HG03039 (cell line): Measurements from ENCODE around the gene SLC39A3.

Source experiments
- ATAC-seq: cut with Tn5 transposase; IDR thresholded peaks from one replicate; pipeline ENCODE4 v1.9.1; 2021; ENCODE audit warnings: mild to moderate bottlenecking, moderate library complexity; ENCODE audit not compliant: unreplicated experiment

Gene SLC39A3

DNA sequence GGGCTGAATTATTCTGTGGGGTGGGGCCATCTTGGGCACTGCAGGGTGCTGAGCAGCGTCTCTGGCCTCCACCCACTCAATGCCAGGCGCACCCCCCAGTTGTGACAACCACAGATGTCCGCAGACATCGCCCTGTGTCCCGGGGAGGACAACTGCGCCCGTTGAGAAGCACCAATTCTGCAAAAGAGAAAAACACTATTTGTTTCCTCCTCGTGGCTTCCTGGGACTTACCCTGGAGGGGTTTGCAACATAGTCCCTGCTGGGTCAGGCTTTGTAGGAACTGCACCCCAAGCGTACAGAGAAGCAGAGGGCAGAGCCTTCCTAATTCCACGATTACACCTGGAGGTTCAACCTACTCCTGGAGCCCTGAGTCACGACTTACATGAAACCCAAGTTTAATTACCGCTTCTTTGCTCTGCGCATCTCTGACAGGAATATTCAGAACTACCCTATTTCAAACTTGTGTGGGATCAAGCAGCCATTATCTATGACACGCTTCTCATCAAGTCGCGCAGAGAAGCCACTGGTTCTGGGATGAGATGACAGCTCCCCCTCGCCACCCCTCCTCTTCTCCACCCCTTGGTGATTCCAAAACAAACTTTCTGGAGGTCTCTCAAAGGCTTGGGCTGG, 11.1 kb upstream of the SLC39A3 start:
- ATAC-seq: no peak

DNA sequence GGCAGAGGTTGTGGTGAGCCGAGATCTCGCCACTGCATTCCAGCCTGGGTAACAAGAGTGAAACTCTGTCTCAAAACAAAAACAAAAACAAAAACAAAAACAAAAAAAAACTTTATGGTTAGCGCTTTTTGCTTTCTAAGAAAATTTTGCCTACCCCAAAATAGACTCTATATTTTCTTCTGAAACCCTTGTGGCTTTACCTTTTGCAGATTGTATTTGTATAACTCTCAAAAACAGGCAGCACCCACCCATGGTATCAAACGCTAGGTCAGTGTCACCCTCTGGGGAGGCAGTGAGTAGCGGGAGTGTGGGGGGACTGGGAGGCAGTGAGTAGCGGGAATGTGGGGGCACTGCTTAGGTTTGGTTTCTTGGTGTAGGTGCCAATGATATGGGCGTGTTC, 7.5 kb upstream of the SLC39A3 start:
- no peak for ATAC-seq

DNA sequence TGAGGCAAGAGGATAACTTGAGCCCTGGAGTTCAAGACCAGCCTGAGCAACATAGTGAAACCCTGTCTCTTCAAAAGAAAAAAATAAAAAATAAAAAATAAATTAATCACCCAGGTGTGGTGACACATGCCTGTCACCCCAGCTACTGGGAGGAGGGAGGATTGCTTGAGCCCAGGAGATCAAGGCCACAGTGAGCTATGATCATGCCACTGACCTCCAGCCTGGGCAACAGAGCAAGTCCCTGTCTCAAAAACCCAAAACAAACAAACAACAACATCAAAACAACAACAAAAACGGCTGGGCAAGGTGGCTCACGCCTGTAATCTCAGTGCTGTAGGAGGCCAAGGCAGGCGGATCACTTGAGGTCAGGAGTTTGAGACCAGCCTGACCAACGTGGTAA, 4.3 kb upstream of the SLC39A3 start:
- ATAC-seq: no peak

DNA sequence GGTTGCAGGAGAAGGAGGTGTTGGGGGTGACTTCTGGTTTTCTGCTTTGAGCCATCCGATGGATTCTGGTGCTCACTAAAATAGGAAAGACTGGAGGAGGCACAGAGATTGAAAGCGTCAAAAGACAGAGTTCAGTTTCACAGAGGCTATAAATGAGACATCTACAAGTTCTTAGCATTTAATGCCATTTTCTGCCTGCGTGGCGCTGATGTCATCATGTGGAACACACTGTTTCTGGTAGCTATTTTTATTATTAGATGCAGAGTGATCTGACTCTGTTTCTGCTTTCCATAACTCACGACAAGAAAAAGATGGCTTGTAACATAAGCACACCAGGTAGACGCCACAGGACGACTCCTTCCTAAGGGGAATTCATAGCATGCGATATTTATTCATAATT, 3.3 kb upstream of the SLC39A3 start:
- ATAC-seq: no peak

DNA sequence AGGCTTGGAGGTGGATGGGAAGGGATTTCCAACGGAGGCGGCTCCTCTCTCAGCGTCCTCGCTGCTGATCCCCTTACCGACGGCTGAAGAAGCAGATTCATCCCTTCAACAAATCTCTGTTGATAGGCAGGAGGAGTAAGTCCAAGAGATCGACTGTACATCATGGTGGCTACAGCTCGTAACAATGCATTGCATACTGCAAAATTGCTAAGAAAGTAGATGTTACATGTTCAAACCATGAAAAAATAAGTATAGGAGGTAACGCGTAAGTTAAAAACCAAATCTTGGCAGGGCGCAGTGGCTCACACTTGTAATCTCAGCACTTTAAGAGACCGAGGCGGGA, 468 bp upstream of the SLC39A3 start:
- ATAC-seq: no peak

DNA sequence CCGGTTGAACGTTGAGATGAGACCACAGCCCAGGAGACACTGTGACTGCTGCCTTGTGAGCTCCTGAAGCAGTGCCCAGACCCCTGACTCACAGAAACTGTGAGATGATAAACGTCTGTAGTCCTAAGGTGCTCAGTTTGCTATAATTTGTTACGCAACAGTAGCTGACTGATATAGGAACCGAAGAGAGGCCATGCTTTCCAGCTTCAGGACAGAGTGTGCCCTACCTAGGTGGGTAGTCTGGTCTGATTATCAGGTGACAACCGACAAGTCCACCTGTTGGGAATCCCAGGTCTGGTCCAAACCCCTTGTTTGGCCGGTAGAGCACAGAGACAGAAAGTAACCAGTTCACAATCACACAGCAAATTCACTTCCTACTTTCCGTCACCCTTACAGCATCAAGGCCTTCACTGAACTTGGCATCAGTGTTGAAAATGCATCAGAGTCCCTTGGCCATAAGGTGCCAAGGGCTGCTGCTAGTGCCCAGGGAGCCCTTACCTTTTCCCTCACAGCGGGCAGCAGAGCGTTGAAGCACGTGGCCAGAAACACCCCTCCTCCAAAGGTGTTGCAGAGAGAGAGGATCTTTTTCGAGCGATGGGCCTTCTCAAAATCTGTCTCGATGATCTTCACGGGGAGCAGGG, 3.1 kb downstream of the SLC39A3 start:
- no peak for ATAC-seq

DNA sequence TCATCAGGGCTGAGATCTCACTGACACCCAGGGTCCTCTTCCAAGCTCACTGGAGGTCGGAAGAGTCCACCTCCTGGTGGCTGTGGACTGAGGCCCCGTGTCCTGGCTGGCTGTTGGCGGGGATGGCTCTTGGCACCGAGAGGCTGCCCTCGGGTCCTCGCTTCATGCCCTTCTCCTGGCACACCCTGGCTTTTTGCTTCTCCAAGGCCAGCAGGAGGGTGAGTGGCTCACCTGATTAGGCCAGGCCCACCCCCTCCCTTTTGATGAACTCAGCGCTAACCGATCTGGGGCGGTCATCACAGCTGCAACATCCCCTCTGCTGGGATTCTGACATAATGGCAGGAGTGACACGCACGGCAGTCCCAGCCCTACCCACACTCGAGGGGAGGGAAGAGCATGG, 4.4 kb downstream of the SLC39A3 start:
- ATAC-seq: no peak

DNA sequence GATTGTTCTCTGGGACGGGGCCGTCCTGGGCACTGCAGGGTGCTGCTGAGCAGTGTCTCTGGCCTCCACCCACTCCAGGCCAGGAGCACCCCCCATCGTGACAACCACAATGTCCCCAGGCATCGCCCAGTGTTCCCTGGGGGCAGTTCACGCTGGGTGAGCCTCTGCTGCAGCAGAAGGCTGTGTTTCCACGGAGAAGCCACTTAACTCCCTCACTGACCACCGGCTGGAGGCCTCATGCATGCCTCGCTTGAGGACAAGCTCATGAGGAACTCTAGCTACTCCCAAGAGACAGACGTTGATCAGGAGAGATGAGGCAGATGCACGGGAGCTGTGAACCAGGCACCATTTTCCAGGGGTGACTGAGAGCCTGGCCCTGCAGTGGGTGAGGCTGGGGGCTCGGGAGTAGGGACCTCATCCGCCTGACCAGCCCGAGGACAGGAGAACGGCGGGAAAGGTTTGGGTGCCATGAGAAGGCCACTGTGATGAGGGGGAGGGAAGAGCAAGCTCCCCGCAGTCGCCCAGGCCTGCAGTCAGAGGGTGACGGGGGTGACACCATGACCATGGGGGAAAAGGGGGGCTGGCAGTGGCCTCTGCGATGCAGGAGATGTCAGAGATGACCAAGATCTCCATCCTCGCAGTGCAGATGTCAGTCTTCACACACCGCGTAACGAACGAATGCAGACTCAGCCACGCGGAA, 5.1 kb downstream of the SLC39A3 start:
- ATAC-seq: no peak

DNA sequence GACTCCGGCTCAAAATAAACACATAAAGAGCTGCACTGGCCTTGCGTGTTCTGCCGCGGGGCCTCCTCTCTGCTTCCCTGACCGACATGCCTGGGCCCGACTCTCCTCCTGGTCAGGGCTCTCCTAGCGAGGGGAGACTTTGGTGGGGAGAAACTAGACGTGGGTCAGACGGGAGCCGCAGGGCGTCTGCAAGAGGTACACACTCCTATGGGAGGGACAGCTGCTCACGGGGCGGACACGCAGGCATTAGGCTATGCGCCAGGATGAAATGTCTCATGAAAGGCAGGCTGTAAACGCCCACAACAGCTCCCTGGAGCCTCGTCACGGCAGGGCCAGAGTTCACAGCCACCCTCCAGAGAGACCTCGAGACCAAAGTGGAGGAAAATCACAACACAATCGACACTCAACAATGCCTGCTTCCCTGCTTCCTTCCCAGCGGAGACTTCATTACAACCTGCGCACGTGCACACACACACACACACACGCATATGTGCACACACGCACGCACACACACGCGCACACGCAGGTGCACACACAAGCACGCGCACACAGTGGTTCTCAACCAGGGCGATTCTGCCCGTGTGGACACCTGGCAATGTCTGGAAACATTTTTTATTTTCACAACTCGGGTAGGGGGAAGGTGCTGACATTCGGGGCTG, 5.8 kb downstream of the SLC39A3 start:
- no peak for ATAC-seq

DNA sequence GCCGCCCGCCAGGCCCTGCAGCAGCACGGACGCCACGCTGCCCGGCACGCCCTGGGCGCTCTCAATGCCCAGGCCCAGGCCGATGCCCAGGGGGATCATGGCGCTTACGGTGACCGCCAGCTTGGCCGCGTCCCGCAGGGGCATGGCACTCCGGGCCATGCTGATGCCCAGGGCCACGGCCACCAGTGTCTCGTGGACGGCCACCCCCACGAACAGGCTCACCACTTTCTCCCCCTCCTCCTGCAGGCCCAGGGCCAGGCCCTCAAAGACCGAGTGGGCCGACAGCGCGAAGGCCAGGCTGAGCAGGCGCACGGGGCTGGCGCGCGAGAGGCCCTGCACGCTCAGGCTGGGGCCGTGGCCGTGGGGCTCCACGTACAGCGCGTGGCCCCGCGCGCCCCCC, 6.9 kb downstream of the SLC39A3 start:
- ATAC-seq: no peak

DNA sequence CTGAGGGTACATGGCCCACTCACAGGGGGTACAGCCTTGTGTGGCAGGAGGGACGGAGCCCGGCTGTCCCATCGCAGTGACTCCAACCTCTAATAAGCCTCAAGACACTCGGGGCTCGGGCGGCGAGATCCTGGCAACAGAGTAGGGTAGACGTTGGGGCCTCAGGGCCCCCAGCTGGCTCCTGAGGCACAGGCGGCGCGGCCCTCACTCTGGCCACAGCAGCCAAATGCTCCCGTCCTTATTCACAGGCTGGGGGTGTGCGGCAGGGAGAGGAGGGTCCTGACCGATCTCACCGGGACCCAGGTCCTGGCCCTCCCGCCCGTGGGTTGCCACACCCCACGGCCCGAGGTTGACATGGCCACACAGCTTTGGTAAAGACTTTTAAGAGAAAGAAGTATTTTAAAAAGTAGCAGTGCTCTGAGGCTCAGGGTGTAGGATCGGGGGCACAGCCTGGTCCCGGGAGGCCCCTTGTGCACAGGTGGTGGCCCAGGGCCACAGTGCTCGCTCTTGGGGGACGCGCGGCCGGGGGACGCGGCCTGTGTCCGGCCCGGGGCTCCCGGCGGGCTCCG, 7.6 kb downstream of the SLC39A3 start:
- no peak for ATAC-seq

DNA sequence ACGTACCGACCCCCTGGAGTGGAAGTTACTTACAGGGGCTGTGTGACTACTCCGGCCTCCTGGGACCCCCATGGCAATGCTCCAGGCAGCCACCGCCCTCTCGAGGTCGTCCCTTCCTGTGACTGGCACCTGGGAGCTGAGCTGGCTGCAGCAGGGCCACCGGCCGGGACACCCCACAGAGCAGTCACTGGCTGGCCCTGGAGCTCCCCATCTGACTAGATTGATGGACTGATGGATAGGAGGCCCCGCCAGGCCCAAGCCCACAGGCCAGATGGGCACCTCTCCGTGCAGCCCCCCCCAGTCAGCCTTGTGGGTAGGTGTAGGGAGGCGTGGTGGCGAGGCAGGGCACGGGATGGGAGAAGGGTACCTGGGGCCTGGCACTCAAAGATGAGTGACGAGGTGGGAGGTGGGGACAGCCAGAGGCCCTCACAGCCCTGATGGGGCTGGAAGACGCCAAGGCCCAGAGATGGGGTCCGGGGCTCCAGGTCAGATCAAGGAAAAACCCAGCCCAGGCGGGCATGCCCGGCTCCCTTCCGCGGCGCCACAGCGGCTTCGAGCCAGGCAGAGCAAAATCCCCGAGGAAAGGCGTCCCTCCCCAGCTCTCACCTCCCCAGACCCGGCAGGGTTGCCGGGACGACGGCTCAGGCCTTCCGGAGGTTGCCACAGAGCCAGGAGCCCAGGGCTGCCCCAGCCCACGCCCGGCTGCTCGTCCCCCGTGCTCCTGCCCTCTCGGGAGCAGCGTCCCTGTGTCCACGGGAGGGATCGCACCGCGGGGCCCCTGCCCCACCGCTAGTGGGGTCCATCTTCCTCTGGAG, 8.4 kb downstream of the SLC39A3 start:
- no peak for ATAC-seq

DNA sequence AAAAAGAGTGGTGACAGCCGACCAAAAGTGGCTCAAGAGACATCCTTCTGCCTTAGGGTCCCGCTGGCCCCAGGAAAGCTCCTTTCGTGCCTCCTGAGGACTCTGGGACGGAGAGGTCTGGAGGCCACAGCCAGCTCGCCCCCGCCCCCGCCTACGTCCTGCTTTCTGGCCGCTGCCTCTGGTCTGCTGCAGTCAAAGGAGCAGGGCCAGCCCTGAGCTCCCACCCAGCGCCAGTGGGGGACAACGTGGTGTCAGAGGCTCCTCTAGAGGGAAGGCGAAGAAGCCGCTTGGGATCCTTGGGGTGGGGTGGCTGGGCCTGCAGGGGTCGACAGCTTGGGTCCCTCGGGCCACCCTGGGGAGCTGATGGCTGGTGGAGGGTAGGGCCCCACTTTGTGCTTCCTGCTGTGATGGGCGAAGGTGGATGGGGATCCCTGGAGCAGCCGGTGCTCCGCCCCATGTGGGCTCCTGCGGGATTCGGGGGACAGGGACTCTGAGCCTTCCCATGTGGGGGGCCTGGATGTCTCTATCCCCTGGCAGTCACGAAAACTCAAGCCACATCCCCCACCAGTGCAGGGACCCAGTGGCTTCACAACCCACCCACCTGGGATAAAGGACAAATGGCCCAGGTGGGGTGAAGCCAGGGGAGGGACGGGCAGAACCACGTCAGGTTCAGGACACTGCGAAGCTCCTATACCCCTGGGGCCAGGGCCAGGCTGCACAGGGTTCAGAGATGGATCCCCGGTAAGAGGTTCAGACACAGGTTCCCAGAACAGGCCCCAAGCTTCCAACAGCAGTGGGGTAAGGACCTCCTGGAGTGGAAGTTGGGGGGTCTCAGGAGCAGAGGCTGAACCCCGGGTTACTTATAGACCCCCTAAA, 9.6 kb downstream of the SLC39A3 start:
- no peak for ATAC-seq

DNA sequence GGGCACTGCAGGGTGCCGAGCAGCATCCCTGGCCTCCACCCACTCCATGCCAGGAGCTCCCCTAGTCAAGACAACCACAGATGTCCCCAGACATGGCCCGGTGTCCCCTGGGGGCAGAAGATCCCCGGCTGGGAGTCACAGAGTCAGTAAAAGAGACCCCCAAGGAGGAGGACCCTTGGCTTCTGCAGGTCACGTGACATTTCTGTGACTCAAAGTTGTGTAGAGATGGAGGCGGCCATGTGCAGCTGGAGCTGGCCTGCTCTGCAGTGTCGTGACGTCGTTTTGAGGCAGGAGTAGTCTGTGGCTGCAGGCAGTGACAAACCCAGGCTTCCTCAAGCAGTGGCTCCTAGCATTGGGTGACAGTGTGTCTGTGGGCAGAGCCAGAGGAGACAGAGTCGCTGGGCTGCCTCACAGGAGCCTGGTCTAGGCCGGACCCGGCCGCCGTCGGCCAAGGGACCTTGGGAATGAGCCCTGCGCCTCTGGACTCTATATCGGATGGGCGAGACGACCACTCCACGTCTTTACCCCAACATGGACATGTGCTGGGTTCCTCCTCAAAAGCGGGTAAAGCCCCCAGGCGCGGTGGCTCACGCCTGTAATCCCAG, 10.9 kb downstream of the SLC39A3 start:
- no peak for ATAC-seq

DNA sequence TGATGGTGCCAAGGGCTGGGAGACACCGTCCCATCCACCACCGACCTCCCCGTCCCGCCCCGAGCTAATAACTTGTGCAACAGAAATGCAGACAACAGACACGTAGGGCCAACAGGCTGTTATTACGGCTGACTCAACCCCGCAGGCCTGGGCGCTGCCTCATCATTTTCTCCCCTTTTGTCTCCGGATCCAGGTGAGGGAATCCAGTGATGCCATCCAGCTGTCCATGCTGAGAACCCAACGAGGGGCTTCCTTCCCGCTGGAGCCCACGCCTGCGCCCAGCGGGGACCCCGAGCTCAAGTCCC, 12.2 kb downstream of the SLC39A3 start:
- no peak for ATAC-seq

DNA sequence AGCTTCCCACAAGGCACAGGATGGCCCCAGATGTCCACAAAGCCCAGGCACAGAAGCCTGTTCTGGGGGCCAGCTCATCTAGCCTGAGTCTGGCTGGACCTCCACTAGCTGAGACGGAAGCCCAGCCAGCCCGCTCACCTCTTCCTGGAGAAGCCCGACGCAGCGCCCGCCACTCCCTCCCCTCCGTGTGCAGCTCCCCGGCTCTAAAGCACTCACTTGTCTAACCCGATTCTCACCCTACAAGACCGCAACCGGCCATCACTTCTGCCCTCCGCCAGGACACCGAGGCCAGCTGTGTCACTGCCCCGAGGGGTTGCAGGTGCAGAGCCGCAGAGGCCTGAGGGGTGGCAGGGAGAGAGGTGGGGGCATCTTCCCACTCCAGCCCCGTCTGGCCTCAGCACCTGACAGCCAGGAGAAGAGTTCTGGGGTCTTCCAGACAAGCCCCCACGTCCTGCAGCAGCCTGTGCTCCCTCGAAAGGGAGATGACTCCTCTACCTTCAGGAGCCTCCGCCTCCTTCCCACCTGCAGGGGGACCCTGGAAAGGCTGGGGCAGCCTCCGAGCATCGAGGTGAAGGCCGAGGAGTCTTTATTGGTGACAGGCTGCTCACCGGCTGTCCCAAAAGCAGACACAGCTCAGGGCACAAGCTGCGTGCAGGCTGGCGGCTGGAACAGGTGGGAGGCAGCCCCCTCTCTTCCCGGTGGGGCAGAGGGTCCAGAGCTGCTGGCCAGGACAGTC, 12.7 kb downstream of the SLC39A3 start:
- ATAC-seq: no peak

DNA sequence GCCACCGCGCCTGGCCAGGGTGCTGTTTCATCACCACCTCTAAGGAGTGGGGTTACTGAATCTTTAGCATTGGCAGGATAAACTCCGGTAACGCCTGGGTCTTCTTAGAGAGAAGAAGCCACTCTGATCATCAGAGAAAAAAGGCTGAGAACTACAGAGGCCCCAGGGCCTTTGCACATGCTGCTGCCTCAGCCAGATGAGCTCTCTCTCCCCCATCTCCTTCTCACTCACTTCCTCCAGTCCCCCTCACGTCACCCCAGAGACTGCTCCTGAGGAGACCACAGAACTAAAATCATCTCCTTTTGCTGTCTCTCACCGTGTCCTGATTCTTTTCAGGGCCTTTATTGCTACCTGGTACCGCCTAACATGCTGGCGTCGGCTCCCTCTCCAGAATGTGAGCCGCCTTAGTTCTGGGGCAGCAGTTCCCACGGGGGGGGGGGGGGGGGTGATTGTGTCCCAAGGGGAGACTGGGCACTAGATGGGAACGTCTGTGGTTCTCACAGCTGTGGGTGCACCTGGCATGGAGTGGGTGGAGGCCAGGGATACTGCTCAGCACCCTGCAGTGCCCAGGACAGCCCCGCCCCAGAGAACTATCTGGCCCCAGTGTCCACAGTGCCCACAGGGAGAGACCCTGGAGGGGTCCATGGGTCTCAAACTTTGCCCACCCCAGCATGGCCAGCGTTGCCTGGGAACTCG, 13.5 kb downstream of the SLC39A3 start:
- no peak for ATAC-seq

DNA sequence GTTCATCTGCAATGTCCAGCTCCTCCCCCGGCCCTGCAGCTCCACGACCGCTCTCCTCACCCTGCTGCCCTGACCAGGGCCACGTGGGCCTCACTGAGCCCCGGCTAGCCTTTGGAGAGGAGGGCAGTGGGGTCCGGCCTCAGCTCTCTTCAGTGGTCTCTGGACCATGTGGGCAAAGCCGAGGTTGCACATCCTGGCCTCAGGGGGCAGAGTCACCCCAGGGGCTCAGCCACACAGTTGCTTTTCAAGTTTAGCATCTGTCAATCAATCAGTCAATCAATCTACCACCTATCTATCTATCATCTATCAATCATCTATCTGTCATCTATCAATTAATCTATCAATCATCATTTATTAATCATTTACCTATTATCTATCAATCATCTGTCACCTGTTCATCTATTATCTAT, 15.7 kb downstream of the SLC39A3 start:
- ATAC-seq: no peak
